ENCODE measurements around the gene MID2. TPM values are rescaled to one million over a fixed set of nuclear protein-coding genes. Genes with fewer than 3 reads are reported as not detected.
"Not testable (repeated sequence)": the region's sequence is repeated elsewhere in the genome, so short reads cannot be mapped to it uniquely, and the experiment has no call there.

Gene MID2
- total RNA-seq, 2 experiments from 2014 or later, result 4.1 to 4.5 TPM

DNA sequence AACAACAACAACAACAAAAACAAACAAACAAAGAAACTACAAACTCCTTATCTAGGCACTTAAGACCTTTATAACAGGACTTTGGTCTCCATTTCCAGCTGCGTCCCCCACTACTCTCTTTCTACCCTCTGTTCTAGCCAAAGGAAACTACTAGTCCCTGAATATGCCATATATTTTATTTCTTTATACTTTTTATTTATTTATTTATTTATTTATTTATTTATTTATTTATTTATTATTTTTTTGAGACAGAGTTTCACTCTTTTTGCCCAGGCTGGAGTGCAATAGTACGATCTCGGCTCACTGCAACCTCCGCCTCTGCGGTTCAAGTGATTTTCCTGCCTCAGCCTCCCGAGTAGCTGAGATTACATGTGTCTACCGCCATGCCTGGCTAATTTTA is 26.0 kb downstream of the MID2 start:
- H3K9me3 Mint-ChIP-seq; H3K27ac Mint-ChIP-seq; H3K4me1 Mint-ChIP-seq; DNase-seq; H3K4me3 Mint-ChIP-seq; CTCF ChIA-PET; H3K27me3 Mint-ChIP-seq; POLR2A ChIA-PET; H3K36me3 Mint-ChIP-seq (ENCODE audit: low read depth): not testable (repeated sequence)

DNA sequence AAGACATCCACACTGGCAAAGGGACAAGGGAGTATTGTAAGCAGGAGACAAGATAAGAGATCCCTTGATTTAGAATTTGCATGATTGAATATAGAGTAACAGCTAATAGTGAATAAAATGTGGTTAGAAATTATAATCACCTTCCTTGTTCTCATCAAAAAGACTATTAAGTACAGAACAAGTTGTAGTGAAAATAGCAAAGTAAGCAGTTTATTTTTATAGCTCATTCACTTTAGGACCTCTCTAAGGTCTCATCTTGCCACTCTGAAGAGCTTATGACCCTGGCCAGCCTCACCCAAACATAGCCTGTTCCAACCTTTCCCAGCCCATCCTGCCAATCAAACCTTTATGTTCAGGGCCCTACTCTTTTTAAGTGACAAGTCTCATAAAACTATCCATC is 30.6 kb downstream of the MID2 start:
- Mint-ChIP-seq H3K36me3 (ENCODE audit: low read depth) (no peaks in the 10 kb centered on the region), H3K9me3 (no peaks in the 10 kb centered on the region), H3K27ac (no peak overlapping the region), H3K4me1 (no peaks in the 10 kb centered on the region), H3K27me3 (no peaks in the 10 kb centered on the region), H3K4me3 (no peak overlapping the region)
- ChIA-PET POLR2A (no interaction called here), CTCF (no interaction called here)
- DNase-seq, result no peak

DNA sequence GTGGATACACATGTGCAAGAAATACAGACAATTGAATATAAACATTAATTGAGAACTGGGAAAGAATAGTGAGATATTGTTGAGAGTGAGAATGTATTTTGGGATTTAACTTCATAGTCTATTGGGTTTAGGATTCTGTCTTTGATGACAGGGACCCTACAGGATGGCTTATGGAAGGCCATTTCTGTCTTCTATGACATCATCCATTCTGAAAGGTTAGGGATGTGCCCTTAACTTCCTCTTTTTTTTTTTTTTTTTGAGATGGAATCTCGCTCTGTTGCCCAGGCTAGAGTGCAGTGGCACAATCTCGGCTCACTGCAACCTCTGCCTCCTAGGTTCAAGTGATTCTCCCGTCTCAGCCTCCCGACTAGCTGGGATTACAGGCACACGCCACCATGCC is 31.4 kb downstream of the MID2 start:
- CTCF ChIA-PET; H3K36me3 Mint-ChIP-seq (ENCODE audit: low read depth); DNase-seq; H3K27ac Mint-ChIP-seq; H3K9me3 Mint-ChIP-seq; H3K4me3 Mint-ChIP-seq; POLR2A ChIA-PET; H3K4me1 Mint-ChIP-seq; H3K27me3 Mint-ChIP-seq: not testable (repeated sequence)

DNA sequence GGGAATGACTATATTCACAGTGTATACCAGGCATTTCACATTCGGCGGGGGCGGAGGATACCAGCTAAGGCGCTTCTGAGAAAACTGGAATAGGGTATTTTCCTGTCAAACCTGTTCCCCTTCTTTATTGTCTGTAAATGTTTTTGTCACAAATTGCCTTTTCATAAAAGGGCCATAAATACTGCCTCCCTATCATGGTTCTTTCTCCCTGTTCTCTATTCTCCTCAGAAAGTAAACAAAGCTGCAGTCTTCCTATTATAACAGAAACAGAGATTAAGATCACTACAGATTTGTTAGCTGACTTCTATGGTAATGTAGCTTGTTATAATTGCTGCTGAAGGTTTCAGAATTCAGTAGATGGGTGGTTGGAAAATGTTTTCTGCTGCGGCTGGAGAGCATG is 32.2 kb downstream of the MID2 start:
- DNase-seq, result no peak
- H3K4me1 Mint-ChIP-seq, result no peaks in the 10 kb centered on the region
- H3K4me3 Mint-ChIP-seq, result no peak overlapping the region
- no peak overlapping the region for H3K27ac Mint-ChIP-seq
- no peaks in the 10 kb centered on the region for H3K36me3 Mint-ChIP-seq (ENCODE audit: low read depth)
- CTCF ChIA-PET, result no interaction called here
- no peaks in the 10 kb centered on the region for H3K27me3 Mint-ChIP-seq
- POLR2A ChIA-PET, result no interaction called here
- H3K9me3 Mint-ChIP-seq, result no peaks in the 10 kb centered on the region

DNA sequence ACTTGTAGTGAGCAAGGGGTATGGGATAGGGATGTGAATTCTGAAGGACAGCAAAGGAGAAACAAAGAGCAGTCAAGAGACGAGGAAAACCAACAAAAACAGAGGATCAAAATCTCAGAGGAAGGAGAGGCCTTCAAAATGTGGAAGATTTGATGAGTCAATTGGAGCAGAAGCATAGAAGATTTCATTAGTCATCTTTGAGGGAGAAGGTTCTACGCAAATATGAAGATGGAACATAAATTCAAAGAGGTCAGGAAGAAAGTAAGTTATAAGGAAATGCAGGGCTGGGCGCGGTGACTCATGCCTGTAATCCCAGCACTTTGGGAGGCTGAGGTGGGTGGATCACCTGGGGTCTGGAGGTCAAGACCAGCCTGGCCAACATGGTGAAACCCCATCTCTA is 35.4 kb downstream of the MID2 start:
- no peaks in the 10 kb centered on the region for H3K4me1 Mint-ChIP-seq
- no peak for DNase-seq
- POLR2A ChIA-PET, result no interaction called here
- H3K4me3 Mint-ChIP-seq, result no peak overlapping the region
- no peaks in the 10 kb centered on the region for H3K27me3 Mint-ChIP-seq
- no peaks in the 10 kb centered on the region for H3K9me3 Mint-ChIP-seq
- H3K27ac Mint-ChIP-seq, result no peak overlapping the region
- H3K36me3 Mint-ChIP-seq (ENCODE audit: low read depth), result no peaks in the 10 kb centered on the region
- CTCF ChIA-PET, result no interaction called here

GRCh38 chrX:107871136-107871535 is 45.5 kb downstream of the MID2 start:
- ChIA-PET CTCF (no interaction called here), POLR2A (no interaction called here)
- no peak for DNase-seq
- Mint-ChIP-seq H3K27me3 (no peaks in the 10 kb centered on the region), H3K36me3 (ENCODE audit: low read depth) (no peaks in the 10 kb centered on the region), H3K4me1 (no peaks in the 10 kb centered on the region), H3K4me3 (no peak overlapping the region), H3K9me3 (no peaks in the 10 kb centered on the region), H3K27ac (no peak overlapping the region)

- ChIA-PET POLR2A (no interaction called here), CTCF (no interaction called here)
- H3K27me3 Mint-ChIP-seq, result no peaks in the 10 kb centered on the region
- no peak overlapping the region for H3K4me3 Mint-ChIP-seq
- no peak overlapping the region for H3K27ac Mint-ChIP-seq
- H3K36me3 Mint-ChIP-seq (ENCODE audit: low read depth), result no peaks in the 10 kb centered on the region
- no peaks in the 10 kb centered on the region for H3K9me3 Mint-ChIP-seq
- no peaks in the 10 kb centered on the region for H3K4me1 Mint-ChIP-seq
- DNase-seq, result no peak
Measured at GRCh38 chrX:107878106-107878505, 52.4 kb downstream of the MID2 start.

GRCh38 chrX:107880054-107880610 is 54.5 kb downstream of the MID2 start:
- Mint-ChIP-seq H3K27me3 (no peaks in the 10 kb centered on the region), H3K27ac (no peak overlapping the region), H3K4me1 (no peaks in the 10 kb centered on the region), H3K4me3 (no peak overlapping the region), H3K36me3 (ENCODE audit: low read depth) (no peaks in the 10 kb centered on the region), H3K9me3 (no peaks in the 10 kb centered on the region)
- ChIA-PET CTCF (no interaction called here), POLR2A (no interaction called here)
- DNase-seq, result no peak

DNA sequence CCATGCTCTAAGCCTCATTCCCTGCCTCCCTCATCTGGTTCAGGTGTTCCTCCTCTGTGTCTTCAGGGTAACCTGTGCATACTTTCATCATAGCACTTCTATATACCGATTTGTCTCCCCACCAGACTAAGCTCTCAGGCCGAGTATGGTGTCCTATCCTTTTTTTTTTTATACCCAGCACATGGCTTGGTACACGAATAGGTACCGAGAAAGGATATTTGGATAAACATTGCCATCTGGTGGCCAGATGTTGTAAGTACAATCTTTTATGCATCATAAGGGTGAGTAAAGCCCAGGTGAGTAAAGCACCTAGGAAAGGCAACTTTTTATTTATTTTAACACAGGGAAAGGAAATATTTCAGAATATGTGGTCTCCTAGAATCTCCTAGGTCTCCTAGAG is 68.4 kb downstream of the MID2 start:
- CTCF ChIA-PET, result interaction anchor here (0.7 to 1.4 kb wide), 4 partner anchors 117 to 266 kb away, joined by 3 to 8 read pairs (median 4); partner anchors contain the start of genes NCBP2L and PRPS1
- Mint-ChIP-seq H3K4me3 (no peak overlapping the region), H3K27ac (no peak overlapping the region), H3K9me3 (peaks cover 3% of the 10 kb centered on the region), H3K36me3 (ENCODE audit: low read depth) (peaks cover 2% of the 10 kb centered on the region), H3K4me1 (no peaks in the 10 kb centered on the region), H3K27me3 (no peaks in the 10 kb centered on the region)
- DNase-seq, result no peak
- POLR2A ChIA-PET, result no interaction called here

DNA sequence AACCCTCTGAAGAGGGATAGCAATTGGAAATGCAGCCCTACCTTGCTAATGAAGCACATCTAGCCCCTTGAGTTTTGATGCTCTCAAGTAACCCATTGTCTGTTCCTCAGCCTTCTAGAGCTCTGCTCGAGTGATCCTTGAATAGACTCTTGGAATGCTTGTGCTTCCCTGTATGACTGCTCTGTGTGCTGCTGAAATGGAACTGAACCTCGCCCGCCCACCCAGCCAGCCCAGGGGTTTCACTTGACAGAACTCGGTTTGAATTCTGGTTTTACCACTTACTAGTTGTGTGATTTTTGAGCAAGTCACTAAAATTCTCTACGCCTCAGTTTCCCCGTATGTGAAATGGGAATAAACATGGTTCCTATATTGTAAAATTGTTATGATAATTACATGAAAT is 77.1 kb downstream of the MID2 start:
- POLR2A ChIA-PET, result no interaction called here
- Mint-ChIP-seq H3K9me3 (no peaks in the 10 kb centered on the region), H3K36me3 (ENCODE audit: low read depth) (no peaks in the 10 kb centered on the region), H3K4me3 (no peak overlapping the region), H3K4me1 (no peaks in the 10 kb centered on the region), H3K27ac (no peak overlapping the region), H3K27me3 (no peaks in the 10 kb centered on the region)
- no peak for DNase-seq
- CTCF ChIA-PET, result no interaction called here

GRCh38 chrX:107905366-107905765 is 79.7 kb downstream of the MID2 start:
- no peak for DNase-seq
- POLR2A ChIA-PET, result no interaction called here
- no peaks in the 10 kb centered on the region for H3K9me3 Mint-ChIP-seq
- no peak overlapping the region for H3K27ac Mint-ChIP-seq
- H3K4me3 Mint-ChIP-seq, result no peak overlapping the region
- CTCF ChIA-PET, result no interaction called here
- H3K27me3 Mint-ChIP-seq, result no peaks in the 10 kb centered on the region
- no peaks in the 10 kb centered on the region for H3K4me1 Mint-ChIP-seq
- no peaks in the 10 kb centered on the region for H3K36me3 Mint-ChIP-seq (ENCODE audit: low read depth)

DNA sequence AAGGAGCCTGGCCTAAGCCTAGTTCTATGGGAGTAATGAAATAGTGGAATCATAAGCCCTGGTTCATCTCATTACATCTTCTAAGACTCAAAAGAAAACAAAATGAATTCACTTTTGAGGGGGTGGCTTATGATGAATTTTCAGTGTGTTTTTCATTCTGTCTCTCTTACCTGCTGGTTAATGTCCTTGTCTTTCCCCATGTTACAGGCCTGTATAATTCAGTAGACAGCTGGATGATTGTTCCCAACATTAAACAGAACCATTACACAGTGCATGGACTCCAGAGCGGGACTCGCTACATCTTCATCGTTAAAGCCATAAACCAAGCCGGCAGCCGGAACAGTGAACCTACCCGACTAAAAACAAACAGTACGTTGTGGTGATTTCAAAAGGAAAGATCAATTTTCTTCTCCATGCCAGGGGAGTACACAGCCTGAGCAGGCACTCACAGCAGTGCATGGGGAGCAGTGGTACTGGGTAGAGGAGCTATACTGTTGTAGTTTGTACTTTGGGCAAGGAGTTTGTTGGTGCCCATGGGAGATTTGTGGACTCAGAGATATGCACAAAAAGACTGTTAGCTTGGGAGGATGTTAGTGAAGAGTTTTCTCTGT is 98.6 kb downstream of the MID2 start:
- Mint-ChIP-seq H3K4me3 (no peak overlapping the region), H3K27me3 (no peaks in the 10 kb centered on the region), H3K36me3 (ENCODE audit: low read depth) (no peaks in the 10 kb centered on the region), H3K4me1 (no peaks in the 10 kb centered on the region), H3K27ac (no peak overlapping the region), H3K9me3 (no peaks in the 10 kb centered on the region)
- no peak for DNase-seq
- ChIA-PET CTCF (no interaction called here), POLR2A (no interaction called here)

- Mint-ChIP-seq H3K36me3 (ENCODE audit: low read depth) (no peaks in the 10 kb centered on the region), H3K4me1 (no peaks in the 10 kb centered on the region), H3K9me3 (no peaks in the 10 kb centered on the region), H3K27me3 (peaks cover 5% of the 10 kb centered on the region), H3K4me3 (no peak overlapping the region), H3K27ac (no peak overlapping the region)
- ChIA-PET CTCF (no interaction called here), POLR2A (no interaction called here)
- no peak for DNase-seq
Measured at GRCh38 chrX:107934262-107934661, 108.6 kb downstream of the MID2 start.

DNA sequence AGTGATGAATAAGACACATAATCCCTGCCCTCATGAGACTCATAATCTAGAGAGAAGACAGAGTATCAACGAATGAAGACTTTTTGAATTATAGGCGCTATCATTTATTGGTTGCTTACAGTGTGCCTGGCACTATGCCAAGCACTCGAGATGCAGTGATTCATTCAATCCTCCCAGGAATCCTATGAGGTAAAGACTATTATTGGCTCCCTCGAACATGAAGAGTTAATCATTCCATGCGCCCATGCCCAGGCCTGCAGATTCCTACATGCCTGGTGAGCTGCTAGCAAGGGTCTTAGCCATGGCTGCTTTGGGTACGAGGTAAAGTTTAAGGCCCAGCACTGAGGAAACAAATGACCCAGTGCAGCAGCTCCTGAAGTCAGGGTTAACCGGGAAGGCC is 109.5 kb downstream of the MID2 start:
- Mint-ChIP-seq H3K9me3 (no peaks in the 10 kb centered on the region), H3K4me1 (no peaks in the 10 kb centered on the region), H3K36me3 (ENCODE audit: low read depth) (no peaks in the 10 kb centered on the region), H3K4me3 (no peak overlapping the region), H3K27me3 (peaks cover 5% of the 10 kb centered on the region), H3K27ac (no peak overlapping the region)
- DNase-seq, result no peak
- ChIA-PET POLR2A (no interaction called here), CTCF (no interaction called here)
